Activated CD4-positive, alpha-beta T cell treated with anti-CD3 and anti-CD28 coated beads for 48 hours (primary cell): ENCODE data around the gene SLC25A46.
"Not testable (repeated sequence)": the region's sequence is repeated elsewhere in the genome, so short reads cannot be mapped to it uniquely, and the experiment has no call there.

Experiments used
- DNase-seq: peaks from one replicate; pipeline ENCODE4 v3.0.0-alpha.2; 2020

The SLC25A46 gene

GRCh38 chr5:110757118-110757729, 18.4 kb downstream of the SLC25A46 start:
- no peak for DNase-seq

- DNase-seq: no peak
These were observed 21.4 kb downstream of the SLC25A46 start for GRCh38 chr5:110760158-110760557.

- DNase-seq: no peak
These were observed 29.5 kb downstream of the SLC25A46 start for GRCh38 chr5:110768138-110768860.

DNA sequence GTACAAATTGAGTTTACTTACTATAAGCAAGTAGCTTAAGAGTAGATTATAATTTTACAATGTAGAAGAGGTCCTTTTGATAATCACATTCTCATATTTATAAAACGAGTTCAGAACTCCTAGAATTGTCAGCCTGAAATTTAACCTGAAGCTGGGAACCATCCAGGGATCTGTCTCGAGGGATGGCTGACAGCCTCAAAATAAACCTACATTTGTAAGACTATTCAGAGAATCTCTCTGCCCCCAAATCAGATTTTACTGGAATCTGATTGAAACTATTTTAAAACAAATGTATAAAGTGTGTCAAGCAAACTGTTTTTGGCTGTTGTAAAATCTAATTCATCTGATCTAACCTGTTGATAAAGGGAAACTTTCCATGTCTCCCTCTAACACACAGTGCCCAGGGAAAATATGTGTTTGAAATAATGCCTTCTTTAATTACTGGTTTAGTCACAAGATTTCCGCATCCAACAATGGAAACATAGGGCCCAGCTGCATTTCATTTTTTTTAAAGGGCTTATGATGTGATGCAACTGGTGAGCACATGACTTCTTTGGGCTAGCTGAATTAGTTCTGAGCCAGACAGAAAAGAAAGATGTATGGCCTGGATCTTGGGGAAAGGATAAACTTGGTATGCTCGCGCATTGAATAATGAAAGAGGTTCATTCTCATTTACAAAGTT, 30.3 kb downstream of the SLC25A46 start:
- no peak for DNase-seq

GRCh38 chr5:110770286-110770685, 31.5 kb downstream of the SLC25A46 start:
- DNase-seq: no peak

DNA sequence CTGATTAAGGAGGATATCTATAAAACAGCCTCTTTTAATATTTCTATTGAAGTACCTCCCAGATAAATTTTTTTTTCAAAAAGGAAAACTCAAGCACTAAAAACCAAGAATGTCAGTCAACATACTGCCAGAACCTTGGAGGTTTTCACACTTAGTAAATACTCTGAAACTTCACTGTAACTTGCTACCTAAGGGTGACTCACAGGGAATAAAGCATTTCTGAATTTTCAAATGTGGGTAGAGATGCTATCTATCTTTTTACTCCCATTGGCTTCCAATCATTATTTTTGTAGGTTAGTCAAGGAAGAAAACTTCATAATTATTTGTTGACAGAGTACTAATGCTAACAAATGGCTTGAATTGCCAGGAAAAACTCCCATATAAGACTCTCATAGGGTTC, 46.1 kb downstream of the SLC25A46 start:
- DNase-seq: no peak

GRCh38 chr5:110785356-110785755, 46.5 kb downstream of the SLC25A46 start:
- DNase-seq: no peak

DNA sequence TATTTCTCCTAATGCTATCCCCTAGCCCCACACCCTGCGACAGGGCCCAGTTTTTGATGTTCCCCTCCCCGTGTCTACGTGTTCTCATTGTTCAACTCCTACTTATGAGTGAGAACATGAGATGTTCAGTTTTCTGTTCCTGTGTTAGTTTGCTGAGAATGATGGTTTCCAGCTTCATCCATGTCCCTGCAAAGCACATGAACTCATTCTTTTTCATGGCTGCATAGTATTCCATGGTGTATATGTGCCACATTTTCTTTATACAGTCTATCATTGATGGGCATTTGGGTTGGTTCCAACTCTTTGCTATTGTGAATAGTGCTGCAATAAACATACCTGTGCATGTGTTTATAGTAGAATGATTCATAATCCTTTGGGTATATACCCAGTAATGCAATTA, 49.2 kb downstream of the SLC25A46 start:
- DNase-seq: not testable (repeated sequence)

GRCh38 chr5:110790673-110791072, 51.9 kb downstream of the SLC25A46 start:
- DNase-seq: no peak

- no peak for DNase-seq
These were observed 64.2 kb downstream of the SLC25A46 start for GRCh38 chr5:110802998-110803397.

DNA sequence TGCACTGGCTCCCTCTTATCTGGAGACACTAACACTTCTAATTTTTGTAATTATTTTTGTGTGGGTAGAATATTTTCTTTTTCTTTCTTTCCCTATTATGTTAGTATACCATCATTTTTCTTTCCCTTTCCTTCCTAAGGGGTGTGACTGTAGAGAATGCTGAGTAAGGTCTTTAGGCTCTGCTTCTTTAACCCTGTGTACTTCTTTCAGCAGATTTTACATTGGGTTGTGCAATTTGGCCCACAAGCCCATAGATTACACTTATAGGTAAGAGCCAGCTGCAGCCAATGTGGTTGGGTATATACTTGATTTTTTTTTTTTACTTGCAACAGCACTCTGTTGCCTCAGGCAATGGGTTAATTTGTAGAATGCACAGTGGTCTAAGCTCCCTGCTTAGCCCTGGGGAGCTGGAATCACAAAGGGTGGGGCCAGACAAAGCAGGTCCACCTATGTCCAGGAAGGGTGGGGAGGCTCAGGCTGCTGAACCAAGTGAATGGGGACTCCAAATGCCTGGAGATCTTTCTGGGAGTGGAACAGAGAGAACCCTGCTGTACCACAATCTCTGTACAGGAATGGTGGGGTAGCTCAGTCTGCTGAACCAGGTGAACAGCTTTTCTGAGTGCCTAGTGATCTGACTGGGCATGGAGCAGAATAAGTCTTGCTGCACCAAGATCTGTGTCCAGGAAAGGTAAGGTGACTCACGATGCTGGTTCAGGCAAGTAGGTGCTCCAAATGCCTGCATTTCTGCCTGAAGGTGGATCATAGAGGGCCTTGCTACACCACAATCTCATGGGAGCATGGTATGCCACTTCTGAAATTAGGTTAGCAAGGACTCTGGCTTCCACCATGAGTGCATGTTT, 64.9 kb downstream of the SLC25A46 start:
- no peak for DNase-seq

- DNase-seq: no peak
These were observed 68.4 kb downstream of the SLC25A46 start for GRCh38 chr5:110807169-110807568.

DNA sequence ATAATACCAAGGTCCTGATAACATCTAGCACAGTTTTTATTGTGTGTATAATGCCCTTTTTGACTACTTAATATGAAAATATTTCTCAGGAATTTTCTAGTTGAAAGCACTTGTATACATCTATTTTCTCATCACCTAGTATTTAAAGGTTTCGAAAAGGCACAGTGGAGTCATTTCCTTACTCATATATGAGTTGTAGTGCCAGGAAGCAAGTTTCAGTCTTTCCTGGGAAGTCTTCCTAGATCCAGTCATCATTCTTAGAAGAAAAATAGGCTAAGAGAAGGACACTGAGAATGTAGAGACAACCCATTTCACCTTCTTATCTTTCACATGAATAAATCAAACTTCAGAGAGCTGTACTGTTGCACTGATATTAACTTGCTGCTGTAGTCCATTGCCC, 70.2 kb downstream of the SLC25A46 start:
- no peak for DNase-seq
